K562 (cell line): ENCODE data around the gene TMEM72. TPM values are rescaled to one million over a fixed set of nuclear protein-coding genes. Genes with fewer than 3 reads are reported as not detected.

Experiments used
- ATF7 ChIP-seq: fragments of 450-650 bp; IDR thresholded peaks from 2 replicates; pipeline ENCODE4 v1.7.1; 2014; ENCODE audit warnings: mild to moderate bottlenecking, moderate library complexity
- CBX1 ChIP-seq: sonication (generic); IDR thresholded peaks from 2 replicates; pipeline ENCODE4 v1.6.1; 2016; ENCODE audit warnings: antibody characterized with exemption, low read depth, mild to moderate bottlenecking
- CXXC5 ChIP-seq: fragments of 250-450 bp; sonication (Bioruptor Pico); IDR thresholded peaks from 2 replicates; pipeline ENCODE4 v1.8.0; 2022; ENCODE audit warnings: inconsistent platforms, mild to moderate bottlenecking, moderate library complexity
- GABPB1 ChIP-seq: sonication (generic); formaldehyde crosslinking; IDR thresholded peaks from 2 replicates; pipeline ENCODE4 v1.8.0; 2022; ENCODE audit warnings: mild to moderate bottlenecking, missing genetic modification reagents
- HCFC1 ChIP-seq: IDR thresholded peaks from 2 replicates; pipeline ENCODE4 v1.6.1; 2012; ENCODE audit warnings: low read depth, low read length, improper control_type of control experiment
- KDM1A ChIP-seq, 2 experiments: fragments of 450-650 bp; IDR thresholded peaks; 2 replicates each; pipeline ENCODE4 v1.6.1; 2016; ENCODE audit warnings: mild to moderate bottlenecking in 2 of 2
- KLF1 ChIP-seq: fragments of 450-650 bp; IDR thresholded peaks from 2 replicates; pipeline ENCODE4 v1.6.1; 2016; ENCODE audit warnings: missing genetic modification characterization, missing compliant biosample characterization
- MNT ChIP-seq, 2 experiments: fragments of 450-650 bp; conservative IDR thresholded peaks; 2 replicates each; pipeline ENCODE4 v1.6.1; 2017; ENCODE audit warnings: mild to moderate bottlenecking in 2 of 2, moderate library complexity in 2 of 2
- MTA3 ChIP-seq: fragments of 450-650 bp; formaldehyde crosslinking; IDR thresholded peaks from 2 replicates; pipeline ENCODE4 v1.6.1; 2017; ENCODE audit warnings: mild to moderate bottlenecking, borderline replicate concordance
- NONO ChIP-seq, 2 experiments: fragments of 200-400 bp in 1 of 2; fragments of 450-650 bp in 1 of 2; formaldehyde crosslinking in 1 of 2; IDR thresholded peaks; 2 replicates each; pipeline ENCODE4 v1.6.1; 2017; ENCODE audit warnings: low read depth in 2 of 2, mild to moderate bottlenecking in 2 of 2, moderate library complexity in 2 of 2, low read length in 1 of 2
- NR2F6 ChIP-seq: fragments of 450-650 bp; formaldehyde crosslinking; IDR thresholded peaks from 2 replicates; pipeline ENCODE4 v1.4.0; 2020; ENCODE audit warnings: mild to moderate bottlenecking
- PHF20 ChIP-seq: fragments of 450-650 bp; IDR thresholded peaks from 2 replicates; pipeline ENCODE4 v1.6.1; 2018; ENCODE audit not compliant: partially characterized antibody
- POLR2G ChIP-seq: fragments of 200-400 bp; formaldehyde crosslinking; IDR thresholded peaks from 2 replicates; pipeline ENCODE4 v1.6.1; 2017; ENCODE audit warnings: low read depth, mild to moderate bottlenecking, antibody characterized with exemption, low read length, moderate library complexity
- RB1 ChIP-seq: fragments of 450-650 bp; IDR thresholded peaks from 2 replicates; pipeline ENCODE4 v1.6.1; 2017; ENCODE audit warnings: low read depth, mild to moderate bottlenecking
- RBFOX2 ChIP-seq: fragments of 200-400 bp; formaldehyde crosslinking; IDR thresholded peaks from 2 replicates; pipeline ENCODE4 v1.6.1; 2017; ENCODE audit warnings: low read depth, mild to moderate bottlenecking, low read length, moderate library complexity
- SRF ChIP-seq, 2 experiments: fragments of 250-450, 450-650 bp in 1 of 2; sonication (Bioruptor Pico) in 1 of 2; sonication (generic) in 1 of 2; formaldehyde crosslinking; IDR thresholded peaks; 2 replicates each; pipeline versions ENCODE4 v1.5.0 to v1.5.1; 2020 to 2022; ENCODE audit warnings: mild to moderate bottlenecking in 1 of 2, missing genetic modification reagents in 1 of 2
- TCF3 ChIP-seq: sonication (generic); formaldehyde crosslinking; IDR thresholded peaks from 2 replicates; pipeline ENCODE4 v1.4.0; 2020; ENCODE audit warnings: mild to moderate bottlenecking, missing genetic modification reagents
- TEAD4 ChIP-seq, 2 experiments: sonication (generic) in 1 of 2; formaldehyde crosslinking in 1 of 2; IDR thresholded peaks; 2 replicates each; pipeline versions ENCODE4 v1.6.1 to v1.8.0; 2012 to 2022; ENCODE audit warnings: borderline replicate concordance in 1 of 2, inconsistent platforms in 1 of 2, low read length in 1 of 2, mild to moderate bottlenecking in 1 of 2, missing genetic modification reagents in 1 of 2
- ZBTB7A ChIP-seq: IDR thresholded peaks from 2 replicates; pipeline ENCODE4 v1.6.1; 2011; ENCODE audit warnings: low read depth, mild to moderate bottlenecking, low read length, moderate library complexity, borderline replicate concordance; ENCODE audit not compliant: control insufficient read depth
- ZNF121 ChIP-seq: sonication (generic); formaldehyde crosslinking; conservative IDR thresholded peaks from 2 replicates; pipeline ENCODE4 v1.8.0; 2022; ENCODE audit warnings: missing genetic modification reagents
- ZNF140 ChIP-seq: fragments of 250-450 bp; sonication (Bioruptor Pico); IDR thresholded peaks from 2 replicates; pipeline ENCODE4 v1.8.0; 2021; ENCODE audit warnings: moderate library complexity, mild to moderate bottlenecking, inconsistent platforms
- ZNF696 ChIP-seq: fragments of 250-450 bp; sonication (Bioruptor Pico); conservative IDR thresholded peaks from 2 replicates; pipeline ENCODE4 v1.4.0; 2020; ENCODE audit warnings: mild to moderate bottlenecking, moderate library complexity
- ZNF76 ChIP-seq: fragments of 250-450 bp; sonication (Bioruptor Pico); IDR thresholded peaks from 2 replicates; pipeline ENCODE4 v1.4.0; 2020; ENCODE audit warnings: mild to moderate bottlenecking, moderate library complexity, borderline replicate concordance
- ZNF830 ChIP-seq: fragments of 250-450 bp; sonication (Bioruptor Pico); IDR thresholded peaks from 2 replicates; pipeline ENCODE4 v1.5.0; 2021; ENCODE audit warnings: mild to moderate bottlenecking
- polyA plus RNA-seq, 8 experiments: library from polyadenylated mRNA; depleted of rRNA in 4 of 8; stranded (reverse) in 5 of 8; unstranded in 3 of 8; fragments of >200 nt; fragmentation: Nextera tagmentation in 2 of 8; fragmentation: Illumina TruSeq in 1 of 8; extraction: Ambion mirVana in 2 of 8; extraction: Trizol in 1 of 8; gene quantifications; 2 replicates each; pipeline versions ENCODE4 v1.2.1 to v1.2.3, GENCODE V29; 2011 to 2014; ENCODE audit warnings: inconsistent platforms in 1 of 8, missing spikeins in 1 of 8
- total RNA-seq, 7 experiments: library from RNA; depleted of rRNA in 6 of 7; stranded (reverse); fragments of >200 nt in 6 of 7; fragmentation: Illumina TruSeq in 2 of 7; extraction: Trizol in 2 of 7; gene quantifications; 2 replicates each; pipeline versions ENCODE4 v1.2.1 to v1.2.3, GENCODE V29; 2011 to 2021; ENCODE audit warnings: low replicate concordance in 1 of 7
- TF ChIP-seq, protein P1 (sequence below): fragments of 250-450 bp; sonication (Bioruptor Pico); IDR thresholded peaks from 2 replicates; pipeline ENCODE4 v1.5.0; 2021; ENCODE audit warnings: mild to moderate bottlenecking, borderline replicate concordance

Gene TMEM72
- total and polyA plus RNA-seq, 9 of the 15 experiments (the other 6 are each of a cell fraction or from before 2014, with no cell fraction given): not detected

GRCh38 chr10:44959247-44960087, 48.3 kb downstream of the TMEM72 start, which contains the start of gene RASSF4 (continued):
- TF ChIP-seq SRF (CRISPR knock-in tag; IDR thresholded peaks at IDR 0.05) (peak in 1 of 2 experiments; percentile 75; a peak in 1 of 4 replicates), NONO (IDR thresholded peaks at IDR 0.05; ENCODE audit: low read depth in 2 of 2, low read length in 1 of 2) (no peak), RBFOX2 (peak; percentile 68), KLF1 (0 out of 2 replicates have a peak, but pooled peaks have one; percentile 38), ZNF140 (CRISPR knock-in tag) (no peak), PHF20 (peak; percentile 86), ZNF76 (CRISPR knock-in tag) (peak; percentile 77; the same call in 1 of the 2 replicates), HCFC1 (peak; percentile 20; the same call in 1 of the 2 replicates), KDM1A (IDR thresholded peaks at IDR 0.05) (peak; percentile 97), ZNF121 (CRISPR knock-in tag) (no peak), RB1 (no peak), MNT (conservative IDR thresholded peaks at IDR 0.05) (0 out of 4 replicates have a peak, but pooled peaks of 1 of the 2 experiments have one; percentile 21), POLR2G (peak; percentile 77), GABPB1 (peak; percentile 62; the same call in 1 of the 2 replicates), ZBTB7A (peak; percentile 62; the same call in 1 of the 2 replicates), MTA3 (0 out of 2 replicates have a peak, but pooled peaks have one; percentile 30), TEAD4 (IDR thresholded peaks at IDR 0.05; ENCODE audit: low read length) (peak; percentile 70), TEAD4 (CRISPR knock-in tag; IDR thresholded peaks at IDR 0.05; ENCODE audit: borderline replicate concordance) (no peak), TCF3 (peak; percentile 59), ATF7 (peak; percentile 52), ZNF830 (no peak), CBX1 (no peak), CXXC5 (CRISPR knock-in tag) (peak; percentile 62; the same call in 1 of the 2 replicates), ZNF696 (no peak), NR2F6 (CRISPR knock-in tag) (no peak)
- TF ChIP-seq, protein P1, sequence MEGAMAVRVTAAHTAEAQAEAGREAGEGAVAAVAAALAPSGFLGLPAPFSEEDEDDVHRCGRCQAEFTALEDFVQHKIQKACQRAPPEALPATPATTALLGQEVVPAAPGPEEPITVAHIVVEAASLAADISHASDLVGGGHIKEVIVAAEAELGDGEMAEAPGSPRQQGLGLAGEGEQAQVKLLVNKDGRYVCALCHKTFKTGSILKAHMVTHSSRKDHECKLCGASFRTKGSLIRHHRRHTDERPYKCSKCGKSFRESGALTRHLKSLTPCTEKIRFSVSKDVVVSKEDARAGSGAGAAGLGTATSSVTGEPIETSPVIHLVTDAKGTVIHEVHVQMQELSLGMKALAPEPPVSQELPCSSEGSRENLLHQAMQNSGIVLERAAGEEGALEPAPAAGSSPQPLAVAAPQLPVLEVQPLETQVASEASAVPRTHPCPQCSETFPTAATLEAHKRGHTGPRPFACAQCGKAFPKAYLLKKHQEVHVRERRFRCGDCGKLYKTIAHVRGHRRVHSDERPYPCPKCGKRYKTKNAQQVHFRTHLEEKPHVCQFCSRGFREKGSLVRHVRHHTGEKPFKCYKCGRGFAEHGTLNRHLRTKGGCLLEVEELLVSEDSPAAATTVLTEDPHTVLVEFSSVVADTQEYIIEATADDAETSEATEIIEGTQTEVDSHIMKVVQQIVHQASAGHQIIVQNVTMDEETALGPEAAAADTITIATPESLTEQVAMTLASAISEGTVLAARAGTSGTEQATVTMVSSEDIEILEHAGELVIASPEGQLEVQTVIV (CRISPR knock-in tag): no peak
